K562 (cell line): ENCODE data around the gene HIVEP2. TPM values are rescaled to one million over a fixed set of nuclear protein-coding genes. Genes with fewer than 3 reads are reported as not detected.

Source experiments
- ARID3B ChIP-seq: fragments of 250-450 bp; sonication (Bioruptor Pico); IDR thresholded peaks from 2 replicates; pipeline ENCODE4 v1.4.0; 2020; ENCODE audit warnings: borderline replicate concordance
- ATF1 ChIP-seq, 2 experiments: fragments of 450-650 bp in 1 of 2; IDR thresholded peaks; 2 replicates each; pipeline ENCODE4 v1.6.1; 2016; ENCODE audit warnings: missing compliant biosample characterization in 1 of 2, missing genetic modification characterization in 1 of 2
- CBFA2T2 ChIP-seq: fragments of 450-650 bp; conservative IDR thresholded peaks from 2 replicates; pipeline ENCODE4 v1.6.1; 2017; ENCODE audit warnings: mild to moderate bottlenecking
- DDX20 ChIP-seq: fragments of 450-650 bp; IDR thresholded peaks from 2 replicates; pipeline ENCODE4 v1.6.1; 2016; ENCODE audit warnings: missing genetic modification characterization, low read depth, mild to moderate bottlenecking, missing compliant biosample characterization, moderate library complexity
- HCFC1 ChIP-seq: IDR thresholded peaks from 2 replicates; pipeline ENCODE4 v1.6.1; 2012; ENCODE audit warnings: low read depth, low read length, improper control_type of control experiment
- KDM5B ChIP-seq: fragments of 200-600 bp; sonication (generic); IDR thresholded peaks from 2 replicates; pipeline ENCODE4 v1.6.1; 2012; ENCODE audit warnings: low read depth, mild to moderate bottlenecking, moderate library complexity, low read length, control low read depth, inconsistent platforms; ENCODE audit not compliant: insufficient replicate concordance
- MBD1 ChIP-seq: fragments of 250-450 bp; sonication (Bioruptor Pico); IDR thresholded peaks from 2 replicates; pipeline ENCODE4 v1.8.0; 2022; ENCODE audit warnings: inconsistent platforms
- MTA3 ChIP-seq: fragments of 450-650 bp; formaldehyde crosslinking; IDR thresholded peaks from 2 replicates; pipeline ENCODE4 v1.6.1; 2017; ENCODE audit warnings: mild to moderate bottlenecking, borderline replicate concordance
- RBFOX2 ChIP-seq: fragments of 200-400 bp; formaldehyde crosslinking; IDR thresholded peaks from 2 replicates; pipeline ENCODE4 v1.6.1; 2017; ENCODE audit warnings: low read depth, mild to moderate bottlenecking, low read length, moderate library complexity
- RBM25 ChIP-seq: fragments of 200-400 bp; formaldehyde crosslinking; IDR thresholded peaks from 2 replicates; pipeline ENCODE4 v1.6.1; 2018; ENCODE audit warnings: low read length, low read depth, moderate library complexity; ENCODE audit not compliant: severe bottlenecking
- RFX1 ChIP-seq: fragments of 450-650 bp; IDR thresholded peaks from 2 replicates; pipeline ENCODE4 v1.6.1; 2016; ENCODE audit warnings: mild to moderate bottlenecking, moderate library complexity
- SAFB ChIP-seq: fragments of 200-400 bp; formaldehyde crosslinking; IDR thresholded peaks from 2 replicates; pipeline ENCODE4 v1.6.1; 2017; ENCODE audit warnings: low read depth, low read length, borderline replicate concordance
- TBL1XR1 ChIP-seq, 2 experiments: IDR thresholded peaks; 2 replicates each; pipeline ENCODE4 v1.6.1; 2012; ENCODE audit warnings: improper control_type of control experiment in 2 of 2, low read length in 2 of 2, mild to moderate bottlenecking in 1 of 2
- USF2 ChIP-seq: sonication (generic); formaldehyde crosslinking; IDR thresholded peaks from 2 replicates; pipeline ENCODE4 v1.5.0; 2020; ENCODE audit warnings: missing genetic modification reagents
- ZBTB2 ChIP-seq: fragments of 450-650 bp; IDR thresholded peaks from 2 replicates; pipeline ENCODE4 v1.6.1; 2016; ENCODE audit warnings: antibody characterized with exemption
- ZNF253 ChIP-seq: fragments of 250-450 bp; sonication (Bioruptor Pico); conservative IDR thresholded peaks from 2 replicates; pipeline ENCODE4 v1.6.1; 2021; ENCODE audit warnings: mild to moderate bottlenecking
- ZNF77 ChIP-seq: fragments of 250-450 bp; sonication (Bioruptor Pico); IDR thresholded peaks from 2 replicates; pipeline ENCODE4 v1.5.0; 2020
- polyA plus RNA-seq, 8 experiments: library from polyadenylated mRNA; depleted of rRNA in 4 of 8; stranded (reverse) in 5 of 8; unstranded in 3 of 8; fragments of >200 nt; fragmentation: Nextera tagmentation in 2 of 8; fragmentation: Illumina TruSeq in 1 of 8; extraction: Ambion mirVana in 2 of 8; extraction: Trizol in 1 of 8; gene quantifications; 2 replicates each; pipeline versions ENCODE4 v1.2.1 to v1.2.3, GENCODE V29; 2011 to 2014; ENCODE audit warnings: inconsistent platforms in 1 of 8, missing spikeins in 1 of 8
- total RNA-seq, 7 experiments: library from RNA; depleted of rRNA in 6 of 7; stranded (reverse); fragments of >200 nt in 6 of 7; fragmentation: Illumina TruSeq in 2 of 7; extraction: Trizol in 2 of 7; gene quantifications; 2 replicates each; pipeline versions ENCODE4 v1.2.1 to v1.2.3, GENCODE V29; 2011 to 2021; ENCODE audit warnings: low replicate concordance in 1 of 7
- TF ChIP-seq, protein P1 (sequence below), 2 experiments: IDR thresholded peaks; 2 replicates each; pipeline ENCODE4 v1.6.1; 2012; ENCODE audit warnings: improper control_type of control experiment in 2 of 2, low read depth in 2 of 2, low read length in 2 of 2, borderline replicate concordance in 1 of 2

The HIVEP2 gene
- total and polyA plus RNA-seq, 9 of the 15 experiments (the other 6 are each of a cell fraction or from before 2014, with no cell fraction given) = under 0.01 to 1.2 (median 0.31) TPM

DNA sequence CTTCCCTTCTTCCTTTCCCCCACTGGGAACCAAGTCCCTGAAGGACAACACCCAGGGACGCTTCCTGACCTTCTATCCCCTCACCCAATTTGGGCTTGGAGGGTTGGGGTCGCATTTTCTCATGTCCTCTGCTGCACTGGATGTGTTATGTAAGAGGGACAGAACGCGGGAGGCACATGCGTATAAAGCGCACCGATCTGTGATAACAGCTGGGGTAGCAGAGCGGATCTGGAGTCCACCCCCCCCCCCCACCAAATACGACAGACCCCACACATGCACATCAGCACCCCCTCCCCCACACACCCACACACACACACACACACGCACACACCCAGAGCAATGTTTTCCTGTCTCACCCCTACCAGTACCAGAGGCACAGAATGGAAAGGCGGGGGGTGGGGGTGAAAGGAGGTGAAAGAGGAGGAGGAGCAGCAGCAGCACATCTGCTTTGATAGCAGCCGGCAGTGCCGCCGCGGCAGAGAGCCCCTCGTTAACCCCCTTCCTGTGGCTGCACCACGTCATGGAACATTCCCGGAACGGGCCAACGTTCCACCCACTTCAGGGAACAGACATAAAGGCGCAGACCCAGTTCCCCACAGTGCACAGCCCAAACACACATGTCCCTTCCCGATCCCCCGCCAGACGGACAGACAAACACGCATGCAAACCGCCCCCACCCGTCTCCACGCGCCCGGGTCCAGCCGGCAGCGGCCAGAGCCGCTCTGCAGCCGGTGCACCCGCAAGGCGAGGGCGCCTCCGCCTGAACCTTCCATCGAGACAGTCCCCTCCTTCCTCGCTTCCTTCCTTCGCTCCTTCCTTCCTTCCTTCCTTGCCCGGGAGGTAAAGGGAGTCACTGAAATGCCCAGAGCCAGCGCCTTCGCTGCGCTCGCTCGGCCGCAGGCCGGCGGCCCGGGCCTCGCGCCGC, 590 bp downstream of the HIVEP2 start (continued):
- TF ChIP-seq MBD1 (CRISPR knock-in tag) = no peak
- TF ChIP-seq HCFC1 = no peak
- no peak for TF ChIP-seq USF2
- TF ChIP-seq, protein P1, sequence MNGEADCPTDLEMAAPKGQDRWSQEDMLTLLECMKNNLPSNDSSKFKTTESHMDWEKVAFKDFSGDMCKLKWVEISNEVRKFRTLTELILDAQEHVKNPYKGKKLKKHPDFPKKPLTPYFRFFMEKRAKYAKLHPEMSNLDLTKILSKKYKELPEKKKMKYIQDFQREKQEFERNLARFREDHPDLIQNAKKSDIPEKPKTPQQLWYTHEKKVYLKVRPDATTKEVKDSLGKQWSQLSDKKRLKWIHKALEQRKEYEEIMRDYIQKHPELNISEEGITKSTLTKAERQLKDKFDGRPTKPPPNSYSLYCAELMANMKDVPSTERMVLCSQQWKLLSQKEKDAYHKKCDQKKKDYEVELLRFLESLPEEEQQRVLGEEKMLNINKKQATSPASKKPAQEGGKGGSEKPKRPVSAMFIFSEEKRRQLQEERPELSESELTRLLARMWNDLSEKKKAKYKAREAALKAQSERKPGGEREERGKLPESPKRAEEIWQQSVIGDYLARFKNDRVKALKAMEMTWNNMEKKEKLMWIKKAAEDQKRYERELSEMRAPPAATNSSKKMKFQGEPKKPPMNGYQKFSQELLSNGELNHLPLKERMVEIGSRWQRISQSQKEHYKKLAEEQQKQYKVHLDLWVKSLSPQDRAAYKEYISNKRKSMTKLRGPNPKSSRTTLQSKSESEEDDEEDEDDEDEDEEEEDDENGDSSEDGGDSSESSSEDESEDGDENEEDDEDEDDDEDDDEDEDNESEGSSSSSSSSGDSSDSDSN (IDR thresholded peaks at IDR 0.05; ENCODE audit: borderline replicate concordance in 1 of 2, low read depth in 2 of 2, low read length in 2 of 2) = no peak
- TF ChIP-seq CBFA2T2 = no peak
- no peak for TF ChIP-seq SAFB
- no peak for TF ChIP-seq ARID3B (CRISPR knock-in tag)
- TF ChIP-seq MTA3 = no peak
- TF ChIP-seq RBM25 = no peak
- no peak for TF ChIP-seq DDX20 (tag)
- no peak for TF ChIP-seq RFX1
- TF ChIP-seq ZBTB2 = no peak
- no peak for TF ChIP-seq ZNF253 (CRISPR knock-in tag)
- TF ChIP-seq RBFOX2 = 0 out of 2 replicates have a peak, but pooled peaks have one; percentile 22
- TF ChIP-seq TBL1XR1 (IDR thresholded peaks at IDR 0.05; ENCODE audit: low read length in 2 of 2) = no peak
- no peak for TF ChIP-seq ZNF77 (CRISPR knock-in tag)
- no peak for TF ChIP-seq ATF1 (CRISPR knock-in tag; IDR thresholded peaks at IDR 0.05)
- TF ChIP-seq ATF1 (tag; IDR thresholded peaks at IDR 0.05) = peak; percentile 69
- peak; percentile 71 for TF ChIP-seq KDM5B
